HepG2 (cell line): Measurements from ENCODE around the gene RAD1. TPM values are rescaled to one million over a fixed set of nuclear protein-coding genes. Genes with fewer than 3 reads are reported as not detected.

Source experiments
- ATAC-seq: fragments of 200-7000 bp; cut with Tn5 transposase; 3 replicates; pipeline ENCODE4 v1.9.1; 2020; ENCODE audit warnings: mild to moderate bottlenecking, moderate library complexity
- BruUV-seq: library from RNA; stranded (reverse); fragments of 400-500 nt; replicated peaks from 2 replicates; lab custom pipeline; 2021; lab: Mats Ljungman, UMichigan
- CTCF ChIA-PET: fragments of 300-600 bp; formaldehyde crosslinking; extraction: SDS; loops from one replicate; lab custom pipeline; 2021; ENCODE audit warnings: low total read pairs, inconsistent platforms, low intra/inter-chr PET ratio; lab: Yijun Ruan, JAX
- POLR2A ChIA-PET: fragments of 350-600 bp; sonication (Branson Sonifier 250); formaldehyde crosslinking; loops from one replicate; lab custom pipeline; 2020; ENCODE audit warnings: antibody characterized with exemption, inconsistent platforms; lab: Yijun Ruan, JAX
- DNase-seq: peaks from one replicate; pipeline ENCODE4 v3.0.0-alpha.2; 2015; ENCODE audit warnings: low spot score
- FAIRE-seq: peaks from 3 replicates; lab custom pipeline; 2011; peaks lifted over from hg19 to GRCh38; lab: Jason Lieb, UNC
- H2AFZ ChIP-seq: one replicate; pipeline ENCODE4 v1.6.1; 2011; ENCODE audit warnings: low read length, inconsistent platforms
- H3K27ac ChIP-seq: fragments of 300-600 bp; 3 replicates; pipeline ENCODE4 v1.8.0; 2011; ENCODE audit warnings: mixed run types, mild to moderate bottlenecking, mixed read lengths, low read length, inconsistent platforms; ENCODE audit not compliant: insufficient read depth; ENCODE audit errors: extremely low read length
- H3K27me3 ChIP-seq, 2 experiments: fragments of 200-600 bp in 1 of 2; 2 replicates in 1 of 2; 3 replicates in 1 of 2; pipeline versions ENCODE4 v1.6.0 to v1.8.0; 2011; ENCODE audit warnings: low read length in 2 of 2, mild to moderate bottlenecking in 2 of 2, moderate library complexity in 2 of 2, inconsistent platforms in 1 of 2; ENCODE audit not compliant: insufficient read depth in 2 of 2, control insufficient read depth in 1 of 2
- H3K36me3 ChIP-seq, 2 experiments: fragments of 200-600 bp in 1 of 2; replicated peaks in 1 of 2; 2 replicates in 1 of 2; 3 replicates in 1 of 2; pipeline versions ENCODE4 v1.5.1 to v1.8.0; 2011; ENCODE audit warnings: low read length in 2 of 2, inconsistent platforms in 1 of 2; ENCODE audit not compliant: insufficient read depth in 2 of 2, control insufficient read depth in 1 of 2
- H3K4me1 ChIP-seq: 2 replicates; pipeline ENCODE4 v1.5.1; 2012; ENCODE audit warnings: low read length, inconsistent platforms; ENCODE audit not compliant: insufficient read depth
- H3K4me2 ChIP-seq: 2 replicates; pipeline ENCODE4 v1.6.0; 2011; ENCODE audit warnings: low read depth, low read length, inconsistent platforms
- H3K4me3 ChIP-seq, 3 experiments: fragments of 200-600 bp in 1 of 3; sonication (generic), shearing (Covaris generic) in 1 of 3; replicated peaks in 1 of 3; 2 replicates each; pipeline ENCODE4 v1.5.1; 2011 to 2016; ENCODE audit warnings: low read length in 3 of 3, inconsistent platforms in 2 of 3, low read depth in 2 of 3, mild to moderate bottlenecking in 2 of 3, control low read depth in 1 of 3, mixed read lengths in 1 of 3; ENCODE audit not compliant: insufficient read depth in 1 of 3
- H3K79me2 ChIP-seq: one replicate; pipeline ENCODE4 v1.6.1; 2011; ENCODE audit warnings: low read length, inconsistent platforms; ENCODE audit not compliant: insufficient read depth
- H3K9ac ChIP-seq: 2 replicates; pipeline ENCODE4 v1.6.0; 2011; ENCODE audit warnings: mild to moderate bottlenecking, low read depth, low read length, inconsistent platforms; ENCODE audit not compliant: insufficient read depth
- H3K9me3 ChIP-seq: 2 replicates; pipeline ENCODE4 v1.5.1; 2012; ENCODE audit warnings: mild to moderate bottlenecking, low read length
- H4K20me1 ChIP-seq: 2 replicates; pipeline ENCODE4 v1.6.0; 2011; ENCODE audit warnings: inconsistent platforms, mild to moderate bottlenecking, low read length, moderate library complexity; ENCODE audit not compliant: insufficient read depth
- ATF1 ChIP-seq: IDR thresholded peaks from 2 replicates; pipeline ENCODE4 v1.6.1; 2016; ENCODE audit warnings: mild to moderate bottlenecking, control low read depth
- FOXA3 ChIP-seq: IDR thresholded peaks from 2 replicates; pipeline ENCODE4 v1.6.1; 2016; ENCODE audit warnings: missing genetic modification reagents, missing compliant biosample characterization
- FOXP1 ChIP-seq, 2 experiments: fragments of 450-650 bp in 1 of 2; IDR thresholded peaks; 2 replicates each; pipeline ENCODE4 v1.6.1; 2017 to 2018; ENCODE audit warnings: antibody characterized with exemption in 1 of 2
- GABPA ChIP-seq, 2 experiments: IDR thresholded peaks; 2 replicates each; pipeline ENCODE4 v1.6.1; 2011 to 2016; ENCODE audit warnings: low read depth in 2 of 2, low read length in 1 of 2, missing biosample characterization in 1 of 2, missing genetic modification characterization in 1 of 2
- MAFK ChIP-seq, 2 experiments: IDR thresholded peaks in 1 of 2; conservative IDR thresholded peaks in 1 of 2; 2 replicates each; pipeline ENCODE4 v1.6.1; 2011; ENCODE audit warnings: improper control_type of control experiment in 2 of 2, low read length in 2 of 2
- NFATC3 ChIP-seq: sonication (generic); formaldehyde crosslinking; IDR thresholded peaks from 2 replicates; pipeline ENCODE4 v1.5.1; 2020; ENCODE audit warnings: mild to moderate bottlenecking, missing genetic modification reagents
- NFE2L1 ChIP-seq: sonication (generic); formaldehyde crosslinking; IDR thresholded peaks from 2 replicates; pipeline ENCODE4 v1.4.0; 2020; ENCODE audit warnings: missing genetic modification reagents, mild to moderate bottlenecking, borderline replicate concordance
- NFRKB ChIP-seq: fragments of 450-650 bp; IDR thresholded peaks from 2 replicates; pipeline ENCODE4 v1.6.1; 2017
- SIN3A ChIP-seq: IDR thresholded peaks from 2 replicates; pipeline ENCODE4 v1.6.1; 2011; ENCODE audit warnings: low read depth, mild to moderate bottlenecking, control low read depth, low read length, borderline replicate concordance
- SMC3 ChIP-seq: IDR thresholded peaks from 2 replicates; pipeline ENCODE4 v1.6.1; 2011; ENCODE audit warnings: low read length, improper control_type of control experiment
- SRF ChIP-seq: IDR thresholded peaks from 2 replicates; pipeline ENCODE4 v1.6.1; 2011; ENCODE audit warnings: mild to moderate bottlenecking, low read depth, low read length, moderate library complexity
- TBX2 ChIP-seq: sonication (generic); formaldehyde crosslinking; IDR thresholded peaks from 2 replicates; pipeline ENCODE4 v1.5.0; 2020; ENCODE audit warnings: missing genetic modification reagents, mild to moderate bottlenecking, borderline replicate concordance
- THAP11 ChIP-seq: IDR thresholded peaks from 2 replicates; pipeline ENCODE4 v1.6.1; 2016; ENCODE audit warnings: missing biosample characterization, missing genetic modification reagents
- XRCC5 ChIP-seq: fragments of 200-400 bp; formaldehyde crosslinking; optimal IDR thresholded peaks from 2 replicates; pipeline ENCODE3; 2017; ENCODE audit warnings: mild to moderate bottlenecking, low read length
- ZKSCAN1 ChIP-seq: fragments of 150-350 bp; IDR thresholded peaks from 2 replicates; pipeline ENCODE4 v1.6.1; 2014; ENCODE audit warnings: low read length
- ZNF10 ChIP-seq: sonication (generic); formaldehyde crosslinking; IDR thresholded peaks from 2 replicates; pipeline ENCODE4 v1.4.0; 2020; ENCODE audit warnings: mild to moderate bottlenecking, low read depth, missing genetic modification reagents, borderline replicate concordance
- ZNF207 ChIP-seq: fragments of 450-650 bp; IDR thresholded peaks from 2 replicates; pipeline ENCODE4 v1.6.1; 2016; ENCODE audit warnings: antibody characterized with exemption, borderline replicate concordance
- ZNF33A ChIP-seq: sonication (generic); formaldehyde crosslinking; IDR thresholded peaks from 2 replicates; pipeline ENCODE4 v1.5.1; 2020; ENCODE audit warnings: missing genetic modification reagents, mild to moderate bottlenecking, moderate library complexity, borderline replicate concordance
- ZNF773 ChIP-seq: sonication (generic); formaldehyde crosslinking; IDR thresholded peaks from 2 replicates; pipeline ENCODE4 v1.4.0; 2020; ENCODE audit warnings: missing genetic modification reagents, borderline replicate concordance
- ZNF878 ChIP-seq: sonication (generic); formaldehyde crosslinking; IDR thresholded peaks from 2 replicates; pipeline ENCODE4 v1.8.1; 2023; ENCODE audit warnings: mild to moderate bottlenecking, missing genetic modification reagents, moderate library complexity
- WGBS: methylation state at CpG from one replicate; pipeline ENCODE4 v1.1.6; 2017; ENCODE audit warnings: low lambda C conversion rate; 5-methylcytosine and 5-hydroxymethylcytosine counted together
- in situ Hi-C: cut with HindIII; loops from 2 replicates; pipeline ENCODE4 v1.10.0; 2017; ENCODE audit warnings: low pct_unique_long_range_greater_than_20kb; ENCODE audit not compliant: extremely low pct_ligation_motif_present
- intact Hi-C: fragments of 100-400 bp; cut with micrococcal nuclease; formaldehyde crosslinking; loops from one replicate; pipeline ENCODE4 v1.10.0; 2022; ENCODE audit not compliant: unreplicated experiment
- polyA plus RNA-seq, 8 experiments: library from polyadenylated mRNA; depleted of rRNA in 3 of 8; stranded (reverse) in 7 of 8; unstranded in 1 of 8; fragments of >200 nt; fragmentation: Illumina TruSeq in 4 of 8; extraction: Trizol in 4 of 8; gene quantifications; 2 replicates each; pipeline versions ENCODE4 v1.2.1 to v1.2.3, GENCODE V29; 2011 to 2016; ENCODE audit warnings: low read depth in 4 of 8, missing spikeins in 1 of 8, mixed read lengths in 1 of 8; ENCODE audit not compliant: insufficient read depth in 1 of 8
- total RNA-seq, 5 experiments: library from RNA; depleted of rRNA; stranded (reverse); fragments of >200 nt; fragmentation: Illumina TruSeq; extraction: Trizol; gene quantifications; 2 replicates each; pipeline ENCODE4 v1.2.3, GENCODE V29; 2016; ENCODE audit warnings: low read depth in 1 of 5
- TF ChIP-seq, protein P1 (sequence below): sonication (generic); formaldehyde crosslinking; IDR thresholded peaks from 2 replicates; pipeline ENCODE4 v1.4.0; 2020; ENCODE audit warnings: mild to moderate bottlenecking, missing genetic modification reagents
- TF ChIP-seq, protein P2 (sequence below): sonication (generic); formaldehyde crosslinking; IDR thresholded peaks from 2 replicates; pipeline ENCODE4 v1.8.0; 2022; ENCODE audit warnings: mild to moderate bottlenecking, missing genetic modification reagents, borderline replicate concordance
- TF ChIP-seq, protein P3 (sequence below): sonication (generic); formaldehyde crosslinking; IDR thresholded peaks from 2 replicates; pipeline ENCODE4 v1.9.0; 2021; ENCODE audit warnings: missing genetic modification reagents, mild to moderate bottlenecking, borderline replicate concordance

Gene RAD1
- total and polyA plus RNA-seq, 2 of the 13 experiments (the other 11 are each of a cell fraction or from before 2014, with no cell fraction given) = 14.7 to 39.1 TPM

DNA sequence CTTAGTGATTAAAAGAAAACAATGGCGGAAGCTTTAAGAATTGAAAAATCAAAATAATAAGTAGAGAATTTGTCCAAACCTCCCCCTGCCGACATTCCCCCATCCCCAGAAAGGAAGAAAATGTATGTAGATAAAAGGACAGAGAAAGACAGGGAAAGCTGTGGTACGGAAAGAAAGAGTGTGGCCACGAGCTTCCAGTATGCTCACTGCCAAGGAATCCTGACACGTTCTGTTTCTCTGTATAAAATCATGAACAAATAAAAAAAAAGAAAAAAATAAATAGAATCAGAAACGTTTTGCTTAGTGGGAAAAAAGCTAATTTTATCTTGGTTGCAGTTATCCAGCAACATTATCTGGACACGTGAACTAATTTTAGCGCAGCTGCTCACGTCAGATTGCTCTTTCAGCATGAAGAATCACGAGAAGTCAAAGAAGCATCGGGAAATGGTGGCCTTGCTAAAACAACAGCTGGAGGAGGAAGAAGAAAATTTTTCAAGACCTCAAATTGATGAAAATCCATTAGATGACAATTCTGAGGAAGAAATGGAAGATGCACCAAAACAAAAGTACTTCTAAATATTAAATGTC, 29.2 kb upstream of the RAD1 start (continued):
- TF ChIP-seq ZNF207 = no peak
- no peak for TF ChIP-seq FOXA3 (CRISPR knock-in tag)
- no peak for TF ChIP-seq ATF1 (CRISPR knock-in tag)
- TF ChIP-seq ZNF33A (CRISPR knock-in tag) = no peak
- no peak for TF ChIP-seq NFATC3 (CRISPR knock-in tag)
- no peak for TF ChIP-seq ZNF878 (CRISPR knock-in tag)
- TF ChIP-seq, protein P1, sequence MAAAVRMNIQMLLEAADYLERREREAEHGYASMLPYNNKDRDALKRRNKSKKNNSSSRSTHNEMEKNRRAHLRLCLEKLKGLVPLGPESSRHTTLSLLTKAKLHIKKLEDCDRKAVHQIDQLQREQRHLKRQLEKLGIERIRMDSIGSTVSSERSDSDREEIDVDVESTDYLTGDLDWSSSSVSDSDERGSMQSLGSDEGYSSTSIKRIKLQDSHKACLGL = no peak
- no peak for TF ChIP-seq THAP11
- TF ChIP-seq NFRKB = no peak
- TF ChIP-seq, protein P2, sequence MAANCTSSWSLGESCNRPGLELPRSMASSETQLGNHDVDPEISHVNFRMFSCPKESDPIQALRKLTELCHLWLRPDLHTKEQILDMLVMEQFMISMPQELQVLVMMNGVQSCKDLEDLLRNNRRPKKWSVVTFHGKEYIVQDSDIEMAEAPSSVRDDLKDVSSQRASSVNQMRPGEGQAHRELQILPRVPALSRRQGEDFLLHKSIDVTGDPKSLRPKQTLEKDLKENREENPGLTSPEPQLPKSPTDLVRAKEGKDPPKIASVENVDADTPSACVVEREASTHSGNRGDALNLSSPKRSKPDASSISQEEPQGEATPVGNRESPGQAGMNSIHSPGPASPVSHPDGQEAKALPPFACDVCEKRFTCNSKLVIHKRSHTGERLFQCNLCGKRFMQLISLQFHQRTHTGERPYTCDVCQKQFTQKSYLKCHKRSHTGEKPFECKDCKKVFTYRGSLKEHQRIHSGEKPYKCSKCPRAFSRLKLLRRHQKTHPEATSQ (CRISPR knock-in tag) = no peak

DNA sequence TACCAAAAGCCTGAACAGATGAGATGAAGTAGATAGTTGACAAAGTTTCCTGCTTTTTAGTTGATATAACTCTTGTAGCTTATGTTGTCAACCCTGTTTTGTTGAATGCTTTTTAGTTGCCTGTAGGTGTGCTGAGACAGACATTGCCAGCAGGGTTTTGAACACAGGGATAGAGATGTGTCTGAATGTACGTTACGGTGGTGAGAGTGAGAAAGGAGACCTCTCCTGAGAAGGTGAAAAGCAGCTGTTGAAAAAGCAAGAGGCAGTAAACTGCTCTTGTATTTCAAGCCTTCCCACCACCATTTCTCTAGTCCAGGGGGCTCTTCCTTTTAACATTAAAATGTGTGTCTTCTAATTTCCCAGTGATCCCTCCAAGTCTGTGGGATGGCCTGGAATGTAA, 28.7 kb upstream of the RAD1 start:
- H3K4me3 ChIP-seq = no peak overlapping the region
- no peak overlapping the region for H3K27ac ChIP-seq
- H3K9ac ChIP-seq = no peak overlapping the region
- TF ChIP-seq, protein P3, sequence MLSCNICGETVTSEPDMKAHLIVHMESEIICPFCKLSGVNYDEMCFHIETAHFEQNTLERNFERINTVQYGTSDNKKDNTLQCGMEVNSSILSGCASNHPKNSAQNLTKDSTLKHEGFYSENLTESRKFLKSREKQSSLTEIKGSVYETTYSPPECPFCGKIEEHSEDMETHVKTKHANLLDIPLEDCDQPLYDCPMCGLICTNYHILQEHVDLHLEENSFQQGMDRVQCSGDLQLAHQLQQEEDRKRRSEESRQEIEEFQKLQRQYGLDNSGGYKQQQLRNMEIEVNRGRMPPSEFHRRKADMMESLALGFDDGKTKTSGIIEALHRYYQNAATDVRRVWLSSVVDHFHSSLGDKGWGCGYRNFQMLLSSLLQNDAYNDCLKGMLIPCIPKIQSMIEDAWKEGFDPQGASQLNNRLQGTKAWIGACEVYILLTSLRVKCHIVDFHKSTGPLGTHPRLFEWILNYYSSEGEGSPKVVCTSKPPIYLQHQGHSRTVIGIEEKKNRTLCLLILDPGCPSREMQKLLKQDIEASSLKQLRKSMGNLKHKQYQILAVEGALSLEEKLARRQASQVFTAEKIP = no peak
- no peak for TF ChIP-seq GABPA (IDR thresholded peaks at IDR 0.05; ENCODE audit: low read depth, low read length)
- no peak for TF ChIP-seq GABPA (CRISPR knock-in tag; IDR thresholded peaks at IDR 0.05; ENCODE audit: low read depth)
- TF ChIP-seq ZNF773 (CRISPR knock-in tag) = no peak
- no peak for TF ChIP-seq TBX2 (CRISPR knock-in tag)
- no peak for TF ChIP-seq SIN3A
- TF ChIP-seq FOXP1 (IDR thresholded peaks at IDR 0.05) = no peak
- TF ChIP-seq FOXP1 (CRISPR knock-in tag; IDR thresholded peaks at IDR 0.05) = no peak
- TF ChIP-seq SRF = no peak
- no peak for TF ChIP-seq ZKSCAN1
- TF ChIP-seq NFE2L1 (CRISPR knock-in tag) = no peak
- TF ChIP-seq XRCC5 = no peak
- TF ChIP-seq SMC3 = no peak
- no peak for TF ChIP-seq MAFK (conservative IDR thresholded peaks at IDR 0.05 in 1 of 2, IDR thresholded peaks at IDR 0.05 in 1 of 2; ENCODE audit: low read length in 2 of 2)
- TF ChIP-seq ZNF10 (CRISPR knock-in tag) = no peak
- BruUV-seq = no TSS peak
- H2AFZ ChIP-seq = no peak overlapping the region
- FAIRE-seq = no peak
- ChIA-PET POLR2A (no interaction called here), CTCF (no interaction called here)
- DNase-seq = no peak
- in situ Hi-C loops (no loop called here), intact Hi-C loops (no loop called here)
- H3K4me1 ChIP-seq = no peaks in the 10 kb centered on the region
- no peaks in the 10 kb centered on the region for H3K9me3 ChIP-seq
- peaks cover 12 to 48% of the 10 kb centered on the region in 2 experiments; a peak in 4 of 5 replicates for H3K36me3 ChIP-seq
- H3K27me3 ChIP-seq = no peaks in the 10 kb centered on the region
- H3K79me2 ChIP-seq = no peaks in the 10 kb centered on the region
- no peaks in the 10 kb centered on the region for H4K20me1 ChIP-seq
- 98% methylated on average over 2 of the region's 2 CpGs for WGBS
- ATAC-seq = no peak
- no peak overlapping the region for H3K4me2 ChIP-seq
